Lung (tissue), 12 donors: ENCODE measurements around the gene RNF166. TPM values are rescaled to one million over a fixed set of nuclear protein-coding genes. Genes with fewer than 3 reads are reported as not detected.

Experiments
- ATAC-seq: fragments of 200-7000 bp; cut with Tn5 transposase; one replicate; pipeline ENCODE4 v1.9.1; 2020; ENCODE audit warnings: moderate number of reproducible peaks; ENCODE audit not compliant: insufficient read depth, low FRiP score
- DNase-seq, 3 donors: peaks; one replicate each; pipeline ENCODE4 v3.0.0-alpha.2; 2013 to 2017
- H3K27ac ChIP-seq, 2 donors: one replicate each; pipeline ENCODE4 v1.5.1; 2013; ENCODE audit warnings: mild to moderate bottlenecking in 2 of 2, moderate library complexity in 2 of 2, control low read depth in 1 of 2, inconsistent platforms in 1 of 2, low read depth in 1 of 2, low read length in 1 of 2
- H3K27me3 ChIP-seq, 3 donors: one replicate each; pipeline ENCODE4 v1.5.1; 2013; ENCODE audit warnings: low read length in 2 of 3; ENCODE audit not compliant: control insufficient read depth in 3 of 3, insufficient read depth in 3 of 3
- H3K36me3 ChIP-seq, 4 donors: one replicate each; pipeline ENCODE4 v1.5.1; 2013; ENCODE audit warnings: low read length in 4 of 4, mild to moderate bottlenecking in 1 of 4, moderate library complexity in 1 of 4; ENCODE audit not compliant: control insufficient read depth in 4 of 4, insufficient read depth in 4 of 4
- H3K4me1 ChIP-seq, 5 donors: one replicate each; pipeline ENCODE4 v1.5.1; 2013; ENCODE audit warnings: low read length in 5 of 5, mild to moderate bottlenecking in 2 of 5, moderate library complexity in 1 of 5; ENCODE audit not compliant: control insufficient read depth in 5 of 5, insufficient read depth in 5 of 5
- H3K4me3 ChIP-seq: one replicate; pipeline ENCODE4 v1.5.1; 2013; ENCODE audit warnings: mild to moderate bottlenecking, control low read depth, moderate library complexity
- H3K9ac ChIP-seq, 2 donors: one replicate each; pipeline ENCODE4 v1.5.1; 2013; ENCODE audit warnings: low read length in 2 of 2, control low read depth in 1 of 2; ENCODE audit not compliant: insufficient read depth in 1 of 2
- H3K9me3 ChIP-seq, 4 donors: one replicate each; pipeline ENCODE4 v1.5.1; 2013; ENCODE audit warnings: low read length in 3 of 4, mild to moderate bottlenecking in 1 of 4, moderate library complexity in 1 of 4; ENCODE audit not compliant: control insufficient read depth in 4 of 4, insufficient read depth in 3 of 4
- CTCF ChIP-seq: IDR thresholded peaks from 2 replicates; pipeline ENCODE4 v1.5.1; 2012; ENCODE audit warnings: mild to moderate bottlenecking; ENCODE audit errors: control extremely low read depth, extremely low read depth
- WGBS, 2 donors: extraction: QIAGEN DNeasy Blood & Tissue Kit; methylation state at CpG; one replicate each; pipeline ENCODE4 v1.1.7; 2013; 5-methylcytosine and 5-hydroxymethylcytosine counted together
- polyA plus RNA-seq, 2 donors: library from polyadenylated mRNA; stranded (reverse); fragments of 200-250 nt; gene quantifications; one replicate each; pipeline ENCODE4 v1.2.1, GENCODE V29; 2013
- total RNA-seq, 2 donors: library from RNA; depleted of rRNA in 1 of 2; stranded (reverse); fragments of >200 nt in 1 of 2; gene quantifications; one replicate each; pipeline ENCODE4 v1.2.1, GENCODE V29; 2014 to 2021
- donor health status: control.
- donor health status: control.
- donor health status: Bipolar disorder and iron deficiency.
- donor health status: healthy.
- donor health status: DM: yes; HTN: yes; CAD: no.

Gene RNF166
- total and polyA plus RNA-seq, 4 donors = 15.2 to 51.6 (median 44.1) TPM

- H3K27ac ChIP-seq = peak within 1 kb of the TSS; percentile 17 to 87
- no peak for TF ChIP-seq CTCF
- ATAC-seq = peak; percentile 81
- H3K4me1 ChIP-seq = peaks cover 0 to 14% (median 6%) of the 10 kb centered on the region in 5 donors
- peaks cover 0 to 40% (median 6%) of the 10 kb centered on the region in 4 donors for H3K36me3 ChIP-seq
- peak; percentile 54 to 69 (median 61) for DNase-seq
- peak within 1 kb of the TSS; percentile 55 to 61 for H3K9ac ChIP-seq
- no peaks in the 10 kb centered on the region for H3K27me3 ChIP-seq
- H3K9me3 ChIP-seq = no peaks in the 10 kb centered on the region
- H3K4me3 ChIP-seq = peak within 1 kb of the TSS; percentile 55
- WGBS, 2 donors = 0 to 1% methylated on average over 28 to 41 of the region's 41 CpGs
Observed at GRCh38 chr16:88650749-88651275, 55.4 kb downstream of the RNF166 start, which contains the start of gene CYBA. CYBA (minus strand) TSS chr16:88651053; CDS start chr16:88651013, 40 bp downstream.

- WGBS, 2 donors = 6 to 18% methylated on average over 23 to 37 of the region's 37 CpGs
- Histone ChIP-seq H3K36me3 (peaks cover 0 to 33% (median 7%) of the 10 kb centered on the region in 4 donors), H3K9ac (peak overlapping the region in 1 of 2 donors; percentile 55), H3K27ac (peak overlapping the region in 1 of 2 donors; percentile 33), H3K9me3 (no peaks in the 10 kb centered on the region), H3K4me1 (peaks cover 0 to 14% (median 6%) of the 10 kb centered on the region in 5 donors), H3K4me3 (peak overlapping the region; percentile 55), H3K27me3 (no peaks in the 10 kb centered on the region)
- TF ChIP-seq CTCF = no peak
- peak; percentile 31 for ATAC-seq
- DNase-seq = peak; percentile 40 to 51 (median 41)
Observed at GRCh38 chr16:88649924-88650748, 56.1 kb downstream of the RNF166 start.

GRCh38 chr16:88649195-88649923, 56.8 kb downstream of the RNF166 start:
- Histone ChIP-seq H3K27ac (peak overlapping the region in 1 of 2 donors; percentile 33), H3K9me3 (no peaks in the 10 kb centered on the region), H3K4me3 (peak overlapping the region; percentile 55), H3K27me3 (no peaks in the 10 kb centered on the region), H3K9ac (no peak overlapping the region), H3K4me1 (peaks cover 0 to 14% (median 6%) of the 10 kb centered on the region in 5 donors), H3K36me3 (peaks cover 0 to 28% (median 2%) of the 10 kb centered on the region in 4 donors)
- no peak for TF ChIP-seq CTCF
- WGBS, 2 donors = 64 to 82% methylated on average over 20 of the region's 20 CpGs
- ATAC-seq (no peak), DNase-seq (no peak)
